ENCODE data around the gene PSME4.

GRCh38 chr2:54015798-54016699 lies 45.3 kb upstream of the PSME4 start:
- TF ChIP-seq SUZ12 (IDR thresholded peaks at IDR 0.05) (no peak), HDGF (IDR thresholded peaks at IDR 0.05; ENCODE audit: borderline replicate concordance) (no peak), L3MBTL2 (conservative IDR thresholded peaks at IDR 0.05) (no peak), BHLHE40 (IDR thresholded peaks at IDR 0.05; ENCODE audit: borderline replicate concordance) (no peak), FOXK2 (IDR thresholded peaks at IDR 0.05) (no peak), NFRKB (IDR thresholded peaks at IDR 0.05) (no peak), SP1 (IDR thresholded peaks at IDR 0.05) (no peak), LEF1 (IDR thresholded peaks at IDR 0.05; ENCODE audit: borderline replicate concordance) (no peak), FOXM1 (IDR thresholded peaks at IDR 0.05; ENCODE audit: borderline replicate concordance) (no peak), TARDBP (IDR thresholded peaks at IDR 0.05) (no peak)
